Erythroblast (primary cell): ENCODE results near the gene PUS1.
"Not testable (repeated sequence)": the region's sequence is repeated elsewhere in the genome, so short reads cannot be mapped to it uniquely, and the experiment has no call there.

Experiments used
- DNase-seq, 2 experiments: peaks; one replicate each; lab custom pipeline; 2025; lab: John Stamatoyannopoulos, UW
- GATA1 ChIP-seq: IDR thresholded peaks from 2 replicates; pipeline ENCODE4 v1.6.1; 2011; ENCODE audit warnings: low read depth, mild to moderate bottlenecking, control low read depth, low read length, moderate library complexity
- POLR2A ChIP-seq: IDR thresholded peaks from 2 replicates; pipeline ENCODE4 v1.6.1; 2011; ENCODE audit warnings: mild to moderate bottlenecking, low read length

PUS1 gene

GRCh38 chr12:131962069-131962468 is 33.0 kb downstream of the PUS1 start:
- TF ChIP-seq GATA1 (no peak), POLR2A (no peak)
- no peak for DNase-seq

- DNase-seq = no peak
- TF ChIP-seq POLR2A (no peak), GATA1 (no peak)
Measured at GRCh38 chr12:131963381-131963780, 34.3 kb downstream of the PUS1 start.

- DNase-seq = no peak
- no peak for TF ChIP-seq GATA1
- TF ChIP-seq POLR2A = no peak
Measured at GRCh38 chr12:131965073-131965472, 36.0 kb downstream of the PUS1 start.

- no peak for DNase-seq
- no peak for TF ChIP-seq POLR2A
- no peak for TF ChIP-seq GATA1
Measured at GRCh38 chr12:131971226-131971625, 42.1 kb downstream of the PUS1 start.

GRCh38 chr12:131975228-131975627 is 46.2 kb downstream of the PUS1 start:
- DNase-seq = no peak
- TF ChIP-seq GATA1 = no peak
- TF ChIP-seq POLR2A = no peak

GRCh38 chr12:131979606-131980005 is 50.5 kb downstream of the PUS1 start:
- no peak for DNase-seq
- TF ChIP-seq POLR2A (no peak), GATA1 (no peak)

GRCh38 chr12:131980263-131980662 is 51.2 kb downstream of the PUS1 start:
- DNase-seq = peak; percentile 38 to 78
- TF ChIP-seq POLR2A (no peak), GATA1 (no peak)

GRCh38 chr12:131981388-131981787 is 52.3 kb downstream of the PUS1 start:
- TF ChIP-seq GATA1 (no peak), POLR2A (no peak)
- no peak for DNase-seq

GRCh38 chr12:131982041-131982440 is 53.0 kb downstream of the PUS1 start:
- no peak for DNase-seq
- no peak for TF ChIP-seq GATA1
- no peak for TF ChIP-seq POLR2A

- DNase-seq = no peak
- TF ChIP-seq GATA1 (no peak), POLR2A (no peak)
Measured at GRCh38 chr12:131983026-131983425, 54.0 kb downstream of the PUS1 start.

- no peak for TF ChIP-seq GATA1
- TF ChIP-seq POLR2A = no peak
- DNase-seq = no peak
Measured at GRCh38 chr12:131983554-131983953, 54.5 kb downstream of the PUS1 start.

- no peak for DNase-seq
- TF ChIP-seq POLR2A (no peak), GATA1 (no peak)
Measured at GRCh38 chr12:131984334-131984733, 55.3 kb downstream of the PUS1 start.

- not testable (repeated sequence) for DNase-seq
Measured at GRCh38 chr12:131985510-131985875, 56.4 kb downstream of the PUS1 start.

- TF ChIP-seq GATA1 (no peak), POLR2A (no peak)
- DNase-seq = no peak
Measured at GRCh38 chr12:131986361-131986760, 57.3 kb downstream of the PUS1 start.

- peak; percentile 83 to 93 for DNase-seq
Measured at GRCh38 chr12:131986910-131987309, 57.8 kb downstream of the PUS1 start.

GRCh38 chr12:131987552-131987951 is 58.5 kb downstream of the PUS1 start:
- no peak for TF ChIP-seq POLR2A
- no peak for TF ChIP-seq GATA1

More at GRCh38 chr12:131986910-131987309, 57.8 kb downstream of the PUS1 start:
- TF ChIP-seq GATA1 = no peak
- no peak for TF ChIP-seq POLR2A

More at GRCh38 chr12:131987552-131987951, 58.5 kb downstream of the PUS1 start:
- DNase-seq = no peak
